OCI-LY7 (cell line): ENCODE data around the gene SNX19.

Experiments
- CTCF ChIP-seq: fragments of 200-600 bp; sonication (generic); conservative IDR thresholded peaks from 2 replicates; pipeline ENCODE4 v1.5.1; 2014; ENCODE audit warnings: mild to moderate bottlenecking, antibody characterized with exemption, low read length, moderate library complexity, mixed read lengths
- EZH2phosphoT487 ChIP-seq: fragments of 200-600 bp; sonication (generic); IDR thresholded peaks from 2 replicates; pipeline ENCODE4 v1.6.1; 2018; ENCODE audit warnings: low read depth, borderline replicate concordance, mild to moderate bottlenecking, mixed run types, antibody characterized with exemption, low read length, moderate library complexity, mixed read lengths

- TF ChIP-seq CTCF: no peak
- TF ChIP-seq EZH2phosphoT487: no peak
Measured at GRCh38 chr11:130825561-130825960, 90.7 kb downstream of the SNX19 start.
